A673 (cell line): ENCODE measurements around the gene ZNF396. TPM values are rescaled to one million over a fixed set of nuclear protein-coding genes. Genes with fewer than 3 reads are reported as not detected.

Experiments
- BruUV-seq: library from RNA; stranded (reverse); fragments of 400-500 nt; replicated peaks from 2 replicates; lab custom pipeline; 2021; lab: Mats Ljungman, UMichigan
- CTCF ChIA-PET: fragments of 300-600 bp; sonication (Branson Sonifier 250); formaldehyde crosslinking; loops from one replicate; lab custom pipeline; 2022; ENCODE audit warnings: antibody characterized with exemption; lab: Charles Lee
- POLR2A ChIA-PET: fragments of 300-600 bp; sonication (Branson Sonifier 250); formaldehyde crosslinking; loops from one replicate; lab custom pipeline; 2022; ENCODE audit warnings: antibody characterized with exemption; ENCODE audit not compliant: low non-redundant PET; lab: Charles Lee
- DNase-seq: peaks from one replicate; pipeline ENCODE4 v3.0.0-alpha.2; 2015; ENCODE audit warnings: low spot score
- H3K27ac ChIP-seq: fragments of 200-600 bp; sonication (generic); 2 replicates; pipeline ENCODE4 v1.5.1; 2016; ENCODE audit warnings: mixed run types, low read depth, mild to moderate bottlenecking, mixed read lengths, antibody characterized with exemption, low read length; ENCODE audit not compliant: poor library complexity, severe bottlenecking
- H3K27me3 ChIP-seq: fragments of 200-600 bp; sonication (generic); replicated peaks from 2 replicates; pipeline ENCODE4 v1.6.1; 2017; ENCODE audit warnings: mixed run types, low read depth, mild to moderate bottlenecking, mixed read lengths, antibody characterized with exemption, low read length; ENCODE audit not compliant: insufficient read depth, poor library complexity
- H3K36me3 ChIP-seq: fragments of 200-600 bp; sonication (generic); 2 replicates; pipeline ENCODE4 v1.6.1; 2016; ENCODE audit warnings: mixed run types, mild to moderate bottlenecking, mixed read lengths, antibody characterized with exemption, low read length; ENCODE audit not compliant: insufficient read depth, poor library complexity, severe bottlenecking
- H3K4me1 ChIP-seq: fragments of 200-600 bp; sonication (generic); 2 replicates; pipeline ENCODE4 v1.6.1; 2017; ENCODE audit warnings: mixed run types, mild to moderate bottlenecking, mixed read lengths, antibody characterized with exemption, low read length; ENCODE audit not compliant: insufficient read depth, poor library complexity, severe bottlenecking
- H3K4me3 ChIP-seq: fragments of 200-600 bp; sonication (generic); 2 replicates; pipeline ENCODE4 v1.5.1; 2016; ENCODE audit warnings: low read depth, mixed run types, mild to moderate bottlenecking, mixed read lengths, low read length; ENCODE audit not compliant: poor library complexity, severe bottlenecking
- H3K9me3 ChIP-seq: fragments of 200-600 bp; sonication (generic); 2 replicates; pipeline ENCODE4 v1.6.1; 2016; ENCODE audit warnings: mixed run types, low read depth, mild to moderate bottlenecking, mixed read lengths, antibody characterized with exemption, low read length; ENCODE audit not compliant: poor library complexity, severe bottlenecking
- EZH2 ChIP-seq: fragments of 200-600 bp; sonication (generic); IDR thresholded peaks from 2 replicates; pipeline ENCODE4 v1.6.1; 2017; ENCODE audit warnings: borderline replicate concordance, low read depth, mild to moderate bottlenecking, mixed read lengths, antibody characterized with exemption, low read length; ENCODE audit not compliant: poor library complexity, severe bottlenecking
- intact Hi-C: fragments of 100-400 bp; cut with micrococcal nuclease; formaldehyde crosslinking; loops from one replicate; pipeline ENCODE4 v1.10.0; 2022; ENCODE audit not compliant: unreplicated experiment
- total RNA-seq: library from RNA; stranded (reverse); gene quantifications from 2 replicates; pipeline ENCODE4 v1.2.3, GENCODE V29; 2021
- TF ChIP-seq, protein P1 (sequence below): fragments of 300-800, 200-600 bp; sonication (generic); conservative IDR thresholded peaks from 2 replicates; pipeline ENCODE4 v1.5.1; 2017; ENCODE audit warnings: low read depth, mild to moderate bottlenecking, antibody characterized with exemption, low read length, moderate library complexity, mixed read lengths

ZNF396 gene
- total RNA-seq, 1 experiment from 2014 or later = 0.84 TPM

- no TSS peak for BruUV-seq
- CTCF ChIA-PET = interaction anchor here (0.7 kb wide), 1 partner anchor 793 kb away, joined by 3 read pairs; no protein-coding TSS in a partner anchor
- DNase-seq = no peak
- no peaks in the 10 kb centered on the region for H3K9me3 ChIP-seq
- no peak overlapping the region for H3K4me3 ChIP-seq
- no peaks in the 10 kb centered on the region for H3K4me1 ChIP-seq
- POLR2A ChIA-PET = no interaction called here
- no peak overlapping the region for H3K27ac ChIP-seq
- no peak for TF ChIP-seq EZH2
- TF ChIP-seq, protein P1, sequence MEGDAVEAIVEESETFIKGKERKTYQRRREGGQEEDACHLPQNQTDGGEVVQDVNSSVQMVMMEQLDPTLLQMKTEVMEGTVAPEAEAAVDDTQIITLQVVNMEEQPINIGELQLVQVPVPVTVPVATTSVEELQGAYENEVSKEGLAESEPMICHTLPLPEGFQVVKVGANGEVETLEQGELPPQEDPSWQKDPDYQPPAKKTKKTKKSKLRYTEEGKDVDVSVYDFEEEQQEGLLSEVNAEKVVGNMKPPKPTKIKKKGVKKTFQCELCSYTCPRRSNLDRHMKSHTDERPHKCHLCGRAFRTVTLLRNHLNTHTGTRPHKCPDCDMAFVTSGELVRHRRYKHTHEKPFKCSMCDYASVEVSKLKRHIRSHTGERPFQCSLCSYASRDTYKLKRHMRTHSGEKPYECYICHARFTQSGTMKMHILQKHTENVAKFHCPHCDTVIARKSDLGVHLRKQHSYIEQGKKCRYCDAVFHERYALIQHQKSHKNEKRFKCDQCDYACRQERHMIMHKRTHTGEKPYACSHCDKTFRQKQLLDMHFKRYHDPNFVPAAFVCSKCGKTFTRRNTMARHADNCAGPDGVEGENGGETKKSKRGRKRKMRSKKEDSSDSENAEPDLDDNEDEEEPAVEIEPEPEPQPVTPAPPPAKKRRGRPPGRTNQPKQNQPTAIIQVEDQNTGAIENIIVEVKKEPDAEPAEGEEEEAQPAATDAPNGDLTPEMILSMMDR = no peak
- H3K36me3 ChIP-seq = no peaks in the 10 kb centered on the region
- intact Hi-C loops = no loop called here
- no peaks in the 10 kb centered on the region for H3K27me3 ChIP-seq
Measured at GRCh38 chr18:35322486-35323458, 54.4 kb downstream of the ZNF396 start.

Other genes with a start within 250 kb of the ZNF396 start
- gene ZNF397, start 136.3 kb downstream of the ZNF396 start, total RNA-seq = 34.5 and 34.7 TPM in 2 replicates
- 17.0 and 18.1 TPM in 2 replicates for gene ZSCAN30, start 87.1 kb downstream of the ZNF396 start, total RNA-seq
- 59.8 and 63.3 TPM in 2 replicates for gene ZNF24, start 32.9 kb downstream of the ZNF396 start, total RNA-seq
- 31.3 and 36.6 TPM in 2 replicates for gene INO80C, start 120.6 kb upstream of the ZNF396 start, total RNA-seq
- 25.6 and 30.7 TPM in 2 replicates for gene GALNT1, start 204.4 kb upstream of the ZNF396 start, total RNA-seq